ENCODE results near the gene BGN.

GRCh38 chrX:153454901-153455550 lies 39.8 kb upstream of the BGN start:
- TF ChIP-seq GATA1 (IDR thresholded peaks at IDR 0.05; ENCODE audit: low read depth, low read length) = no peak
- no peak for TF ChIP-seq POLR2A (IDR thresholded peaks at IDR 0.05; ENCODE audit: low read length)

Measured in erythroblast (primary cell).